WERI-Rb-1 (cell line): ENCODE measurements around the gene CYFIP1.

Source experiments
- DNase-seq: peaks from one replicate; pipeline ENCODE4 v3.0.0-alpha.2; 2020
- H3K27ac ChIP-seq: fragments of 250-450 bp; sonication (Bioruptor Pico); 2 replicates; pipeline ENCODE4 v1.5.1; 2020; ENCODE audit warnings: mild to moderate bottlenecking, moderate library complexity
- H3K27me3 ChIP-seq: fragments of 250-450 bp; sonication (Bioruptor Pico); 2 replicates; pipeline ENCODE4 v1.5.1; 2021; ENCODE audit warnings: mild to moderate bottlenecking, low read depth, moderate library complexity; ENCODE audit not compliant: insufficient read depth, severe bottlenecking
- H3K36me3 ChIP-seq: fragments of 250-450 bp; sonication (Bioruptor Pico); 2 replicates; pipeline ENCODE4 v1.5.1; 2020; ENCODE audit warnings: mild to moderate bottlenecking, moderate library complexity
- H3K4me3 ChIP-seq: 2 replicates; pipeline ENCODE4 v1.5.1; 2011; ENCODE audit warnings: low read depth, mild to moderate bottlenecking, control low read depth, low read length
- H3K9me3 ChIP-seq: fragments of 250-450 bp; sonication (Bioruptor Pico); 2 replicates; pipeline ENCODE4 v1.5.1; 2021; ENCODE audit warnings: mild to moderate bottlenecking, moderate library complexity; ENCODE audit not compliant: severe bottlenecking
- CTCF ChIP-seq: IDR thresholded peaks from 2 replicates; pipeline ENCODE4 v1.5.1; 2011; ENCODE audit warnings: low read depth, mild to moderate bottlenecking, control low read depth, inconsistent platforms, low read length

The CYFIP1 gene

GRCh38 chr15:22861161-22861560, 119.0 kb downstream of the CYFIP1 start:
- Histone ChIP-seq H3K4me3 (no peak overlapping the region), H3K27ac (no peak overlapping the region), H3K9me3 (no peaks in the 10 kb centered on the region), H3K36me3 (peaks cover 59% of the 10 kb centered on the region), H3K27me3 (no peaks in the 10 kb centered on the region)
- TF ChIP-seq CTCF = no peak
- no peak for DNase-seq

- no peak overlapping the region for H3K4me3 ChIP-seq
- no peaks in the 10 kb centered on the region for H3K27me3 ChIP-seq
- no peak for TF ChIP-seq CTCF
- no peak for DNase-seq
- H3K27ac ChIP-seq = no peak overlapping the region
- H3K9me3 ChIP-seq = no peaks in the 10 kb centered on the region
- peaks cover 64% of the 10 kb centered on the region for H3K36me3 ChIP-seq
Measured at GRCh38 chr15:22856659-22857058, 123.5 kb downstream of the CYFIP1 start.

DNA sequence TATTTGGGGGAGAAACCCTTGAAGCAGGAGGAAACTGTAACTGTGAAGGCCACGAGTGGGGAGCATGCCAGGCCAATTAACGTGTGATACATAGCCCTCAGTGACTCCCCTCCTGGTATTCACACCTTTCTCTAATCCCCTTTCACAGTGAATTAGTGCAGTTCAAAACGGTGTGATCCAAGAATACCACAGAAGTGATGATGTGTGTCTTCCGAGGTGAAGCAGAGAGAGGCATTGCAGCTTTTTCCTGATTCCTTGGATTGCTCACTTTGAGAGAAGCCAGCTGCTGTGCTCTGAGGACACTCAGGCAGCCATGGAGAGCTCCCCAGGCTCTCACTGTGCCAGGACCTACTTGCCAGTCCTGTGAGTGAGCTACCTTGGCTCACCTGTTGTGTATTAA, 124.4 kb downstream of the CYFIP1 start:
- Histone ChIP-seq H3K4me3 (no peak overlapping the region), H3K27ac (no peak overlapping the region), H3K9me3 (no peaks in the 10 kb centered on the region), H3K27me3 (no peaks in the 10 kb centered on the region), H3K36me3 (peaks cover 58% of the 10 kb centered on the region)
- TF ChIP-seq CTCF = no peak
- DNase-seq = no peak

DNA sequence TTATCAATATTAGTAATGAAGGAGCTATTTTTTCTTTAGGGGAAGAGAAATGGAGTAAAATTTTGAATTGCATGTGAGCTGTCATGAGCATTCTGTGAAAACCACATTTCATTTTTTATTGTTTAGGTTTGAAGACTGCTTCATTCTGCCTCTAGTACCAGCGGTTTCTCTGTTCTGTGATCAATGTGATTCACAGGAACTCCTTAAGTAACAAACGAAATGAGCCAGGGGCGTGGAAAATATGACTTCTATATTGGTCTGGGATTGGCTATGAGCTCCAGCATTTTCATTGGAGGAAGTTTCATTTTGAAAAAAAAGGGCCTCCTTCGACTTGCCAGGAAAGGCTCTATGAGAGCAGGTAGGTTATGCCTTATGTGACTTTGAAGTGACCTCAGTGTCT, 128.7 kb downstream of the CYFIP1 start:
- no peak for DNase-seq
- H3K27me3 ChIP-seq = no peaks in the 10 kb centered on the region
- no peak for TF ChIP-seq CTCF
- no peaks in the 10 kb centered on the region for H3K9me3 ChIP-seq
- H3K27ac ChIP-seq = no peak overlapping the region
- H3K36me3 ChIP-seq = peaks cover 61% of the 10 kb centered on the region
- no peak overlapping the region for H3K4me3 ChIP-seq

DNA sequence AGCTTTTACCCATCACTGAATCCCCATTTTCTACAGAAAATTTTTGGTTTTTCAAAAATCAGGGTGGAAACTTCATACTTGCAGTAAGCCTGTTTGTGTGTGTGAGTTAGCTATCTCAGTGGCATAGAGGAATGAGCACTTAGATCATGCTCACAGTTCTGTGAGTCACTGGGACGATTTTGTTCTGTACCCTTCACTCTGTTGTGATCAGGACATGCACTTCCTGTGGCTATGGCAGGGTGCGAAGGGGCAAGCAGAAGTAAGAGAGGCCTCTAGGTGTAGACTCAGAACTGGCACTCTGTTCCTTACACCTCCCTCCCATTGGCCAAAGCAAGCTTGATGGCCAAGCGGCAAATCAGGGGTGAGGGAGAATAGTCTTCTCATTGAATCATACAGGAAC, 130.1 kb downstream of the CYFIP1 start:
- no peak for TF ChIP-seq CTCF
- peaks cover 63% of the 10 kb centered on the region for H3K36me3 ChIP-seq
- no peak overlapping the region for H3K27ac ChIP-seq
- no peak for DNase-seq
- H3K27me3 ChIP-seq = no peaks in the 10 kb centered on the region
- H3K4me3 ChIP-seq = no peak overlapping the region
- H3K9me3 ChIP-seq = no peaks in the 10 kb centered on the region

GRCh38 chr15:22846073-22846472, 134.1 kb downstream of the CYFIP1 start:
- no peak for TF ChIP-seq CTCF
- H3K27me3 ChIP-seq = no peaks in the 10 kb centered on the region
- no peaks in the 10 kb centered on the region for H3K9me3 ChIP-seq
- DNase-seq = no peak
- no peak overlapping the region for H3K27ac ChIP-seq
- H3K4me3 ChIP-seq = no peak overlapping the region
- H3K36me3 ChIP-seq = peaks cover 50% of the 10 kb centered on the region
